ENCODE measurements around the gene ITGA5.
"Not testable (repeated sequence)": the region's sequence is repeated elsewhere in the genome, so short reads cannot be mapped to it uniquely, and the experiment has no call there.

ITGA5 gene

GRCh38 chr12:54355104-54355815 lies 63.8 kb downstream of the ITGA5 start:
- DNase-seq (ENCODE audit: low read depth in 3 of 3, low spot score in 1 of 3): no peak

GRCh38 chr12:54354271-54354670 lies 64.8 kb downstream of the ITGA5 start:
- not testable (repeated sequence) for DNase-seq (ENCODE audit: low read depth in 3 of 3, low spot score in 1 of 3)

GRCh38 chr12:54352891-54353874 lies 65.9 kb downstream of the ITGA5 start:
- no peak for DNase-seq (ENCODE audit: low read depth in 3 of 3, low spot score in 1 of 3)

GRCh38 chr12:54352022-54352531 lies 67.0 kb downstream of the ITGA5 start:
- DNase-seq (ENCODE audit: low read depth in 3 of 3, low spot score in 1 of 3): peak in 1 of 3 donors; percentile 30

GRCh38 chr12:54351341-54351740 lies 67.7 kb downstream of the ITGA5 start:
- DNase-seq (ENCODE audit: low read depth in 3 of 3, low spot score in 1 of 3): no peak

- no peak for DNase-seq (ENCODE audit: low read depth in 3 of 3, low spot score in 1 of 3)
These were observed 68.3 kb downstream of the ITGA5 start for GRCh38 chr12:54350743-54351142.

GRCh38 chr12:54349679-54350078 lies 69.4 kb downstream of the ITGA5 start:
- no peak for DNase-seq (ENCODE audit: low read depth in 3 of 3, low spot score in 1 of 3)

GRCh38 chr12:54349036-54349435 lies 70.0 kb downstream of the ITGA5 start:
- DNase-seq (ENCODE audit: low read depth in 3 of 3, low spot score in 1 of 3): no peak

Measured in stimulated activated CD4-positive, alpha-beta T cell treated with anti-CD3 and anti-CD28 coated beads, TNF-alpha, amount 100 ng/mL, for 1 hour (primary cell).